GM12878 (cell line): ENCODE results near the gene ARRDC5. TPM values are rescaled to one million over a fixed set of nuclear protein-coding genes. Genes with fewer than 3 reads are reported as not detected.

ENCODE experiments used
- ATAC-seq: fragments of 200-7000 bp; cut with Tn5 transposase; 3 replicates; pipeline ENCODE4 v1.9.1; 2020; ENCODE audit warnings: mild to moderate bottlenecking, moderate library complexity
- BruUV-seq: library from RNA; stranded (reverse); fragments of 400-500 nt; replicated peaks from 2 replicates; lab custom pipeline; 2021; lab: Mats Ljungman, UMichigan
- CTCF ChIA-PET: fragments of 300-600 bp; sonication (Branson Sonifier 250); formaldehyde crosslinking; extraction: SDS; loops from one replicate; lab custom pipeline; 2021; ENCODE audit warnings: inconsistent platforms; lab: Yijun Ruan, JAX
- POLR2A ChIA-PET: fragments of 350-600 bp; formaldehyde crosslinking; extraction: SDS; loops from one replicate; lab custom pipeline; 2021; ENCODE audit warnings: inconsistent platforms; lab: Charles Lee
- RAD21 ChIA-PET: fragments of 300-600 bp; sonication (Branson Sonifier 250); formaldehyde crosslinking; loops from one replicate; lab custom pipeline; 2023; ENCODE audit warnings: antibody characterized with exemption; ENCODE audit not compliant: unreplicated experiment; lab: Charles Lee
- SMC1A ChIA-PET: fragments of 300-600 bp; sonication (Branson Sonifier 250); formaldehyde crosslinking; loops from one replicate; lab custom pipeline; 2023; ENCODE audit not compliant: unreplicated experiment, uncharacterized antibody; lab: Charles Lee
- DNase-seq: peaks from one replicate; pipeline ENCODE4 v3.0.0-alpha.2; 2011; ENCODE audit warnings: low read depth, low spot score
- FAIRE-seq: peaks from 3 replicates; lab custom pipeline; 2011; peaks lifted over from hg19 to GRCh38; lab: Jason Lieb, UNC
- H2AFZ ChIP-seq: 2 replicates; pipeline ENCODE4 v1.6.0; 2011; ENCODE audit warnings: low read depth, low read length, control low read depth; ENCODE audit not compliant: control insufficient read depth
- H3K27ac ChIP-seq: 2 replicates; pipeline ENCODE4 v1.5.1; 2011; ENCODE audit warnings: control low read depth; ENCODE audit not compliant: control insufficient read depth, insufficient read depth
- H3K27me3 ChIP-seq, 2 experiments: replicated peaks in 1 of 2; 2 replicates each; pipeline versions ENCODE4 v1.6.0 to v1.6.1; 2011; ENCODE audit warnings: low read length in 1 of 2; ENCODE audit not compliant: control insufficient read depth in 2 of 2, insufficient read depth in 2 of 2
- H3K36me3 ChIP-seq, 2 experiments: 2 replicates each; pipeline ENCODE4 v1.5.1; 2011; ENCODE audit warnings: low read length in 1 of 2; ENCODE audit not compliant: control insufficient read depth in 2 of 2, insufficient read depth in 2 of 2
- H3K4me1 ChIP-seq: 2 replicates; pipeline ENCODE4 v1.6.1; 2011; ENCODE audit warnings: mild to moderate bottlenecking, low read length, moderate library complexity, mixed read lengths; ENCODE audit not compliant: control insufficient read depth, insufficient read depth
- H3K4me2 ChIP-seq: 2 replicates; pipeline ENCODE4 v1.6.0; 2011; ENCODE audit warnings: control low read depth; ENCODE audit not compliant: control insufficient read depth, insufficient read depth
- H3K4me3 ChIP-seq: fragments of 200-600 bp; sonication (generic); 2 replicates; pipeline ENCODE4 v1.5.1; 2016
- H3K79me2 ChIP-seq: 2 replicates; pipeline ENCODE4 v1.6.0; 2011; ENCODE audit warnings: low read length; ENCODE audit not compliant: control insufficient read depth, insufficient read depth
- H3K9ac ChIP-seq: 2 replicates; pipeline ENCODE4 v1.8.0; 2011; ENCODE audit warnings: low read length, control low read depth, mixed read lengths; ENCODE audit not compliant: control insufficient read depth, insufficient read depth
- H3K9me3 ChIP-seq: replicated peaks from 3 replicates; pipeline ENCODE4 v1.5.1; 2011; ENCODE audit warnings: mild to moderate bottlenecking, low read length; ENCODE audit not compliant: control insufficient read depth, insufficient read depth
- H4K20me1 ChIP-seq: 2 replicates; pipeline ENCODE4 v1.6.0; 2011; ENCODE audit not compliant: control insufficient read depth, insufficient read depth
- ATF2 ChIP-seq: IDR thresholded peaks from 2 replicates; pipeline ENCODE4 v1.6.1; 2012; ENCODE audit warnings: low read length, inconsistent platforms
- BHLHE40 ChIP-seq, 2 experiments: fragments of 450-650 bp in 1 of 2; IDR thresholded peaks; 2 replicates each; pipeline ENCODE4 v1.6.1; 2011 to 2017; ENCODE audit warnings: low read depth in 2 of 2, borderline replicate concordance in 1 of 2, improper control_type of control experiment in 1 of 2, low read length in 1 of 2, mild to moderate bottlenecking in 1 of 2
- LARP7 ChIP-seq: fragments of 450-650 bp; IDR thresholded peaks from 2 replicates; pipeline ENCODE4 v1.6.1; 2017; ENCODE audit warnings: mild to moderate bottlenecking
- MEF2A ChIP-seq: IDR thresholded peaks from 2 replicates; pipeline ENCODE4 v1.6.1; 2011; ENCODE audit warnings: low read depth, mild to moderate bottlenecking, low read length, moderate library complexity; ENCODE audit not compliant: insufficient read depth
- NR2F1 ChIP-seq: fragments of 450-650 bp; conservative IDR thresholded peaks from 2 replicates; pipeline ENCODE4 v1.6.1; 2017; ENCODE audit warnings: mild to moderate bottlenecking
- POLR2A ChIP-seq: IDR thresholded peaks from 2 replicates; pipeline ENCODE4 v1.6.1; 2011; ENCODE audit warnings: low read depth, mild to moderate bottlenecking, low read length
- RUNX3 ChIP-seq: IDR thresholded peaks from 2 replicates; pipeline ENCODE4 v1.6.1; 2012; ENCODE audit warnings: low read length, inconsistent platforms
- SP1 ChIP-seq: IDR thresholded peaks from one replicate; pipeline ENCODE4 v1.6.1; 2011; ENCODE audit warnings: low read depth, low read length
- SPI1 ChIP-seq: IDR thresholded peaks from 2 replicates; pipeline ENCODE4 v1.6.1; 2011; ENCODE audit warnings: low read depth, mild to moderate bottlenecking, low read length, moderate library complexity, borderline replicate concordance; ENCODE audit not compliant: insufficient read depth
- WRNIP1 ChIP-seq: IDR thresholded peaks from 2 replicates; pipeline ENCODE4 v1.6.1; 2011; ENCODE audit warnings: low read depth, low read length, improper control_type of control experiment, borderline replicate concordance
- ZNF274 ChIP-seq: IDR thresholded peaks from one replicate; pipeline ENCODE4 v1.8.0; 2011; ENCODE audit not compliant: insufficient read length, insufficient read depth
- WGBS: methylation state at CpG from one replicate; pipeline ENCODE4 v1.1.6; 2016; ENCODE audit warnings: low lambda C conversion rate; ENCODE audit not compliant: insufficient replicate concordance, insufficient coverage; ENCODE audit errors: missing lambda C conversion rate; 5-methylcytosine and 5-hydroxymethylcytosine counted together
- in situ Hi-C: fragments of 300-500 bp; cut with MboI; formaldehyde crosslinking; loops from 9 replicates; pipeline ENCODE4 v1.14.3; 2018; ENCODE audit warnings: mixed read lengths
- intact Hi-C: fragments of 100-400 bp; cut with micrococcal nuclease; formaldehyde crosslinking; loops from one replicate; pipeline ENCODE4 v1.14.2; 2022; ENCODE audit not compliant: unreplicated experiment
- polyA plus RNA-seq, 11 experiments: library from polyadenylated mRNA; depleted of rRNA in 4 of 11; unstranded in 6 of 11; stranded (reverse) in 5 of 11; fragments of >200 nt; fragmentation: Nextera tagmentation in 4 of 11; fragmentation: Illumina TruSeq in 1 of 11; extraction: Ambion mirVana in 4 of 11; extraction: Trizol in 1 of 11; gene quantifications; 1 replicate in 1 of 11; 2 replicates in 10 of 11; pipeline versions ENCODE4 v1.2.1 to v1.2.3, GENCODE V29; 2011 to 2016; ENCODE audit warnings: inconsistent platforms in 2 of 11, missing spikeins in 2 of 11, low read depth in 1 of 11
- total RNA-seq, 4 experiments: library from RNA; depleted of rRNA in 3 of 4; stranded (reverse); fragments of >200 nt in 3 of 4; fragmentation: Illumina TruSeq in 1 of 4; extraction: Trizol in 1 of 4; gene quantifications; 2 replicates each; pipeline versions ENCODE4 v1.2.1 to v1.2.3, GENCODE V29; 2013 to 2021
- TF ChIP-seq, protein P1 (sequence below): IDR thresholded peaks from 2 replicates; pipeline ENCODE4 v1.6.1; 2012; ENCODE audit warnings: low read depth, low read length, improper control_type of control experiment

Gene ARRDC5
- total and polyA plus RNA-seq, 10 of the 15 experiments (the other 5 are each of a cell fraction or from before 2014, with no cell fraction given), result 0.03 to 0.38 (median 0.12) TPM; not detected in 2

GRCh38 chr19:4851551-4852290, 51.0 kb downstream of the ARRDC5 start (continued):
- TF ChIP-seq BHLHE40 (IDR thresholded peaks at IDR 0.05; ENCODE audit: borderline replicate concordance in 1 of 2, low read depth in 2 of 2, low read length in 1 of 2) (peak in 1 of 2 experiments; percentile 21; a peak in 1 of 4 replicates), ATF2 (no peak), NR2F1 (peak; percentile 87)
- TF ChIP-seq, all 136 proteins: peak for 34

DNA sequence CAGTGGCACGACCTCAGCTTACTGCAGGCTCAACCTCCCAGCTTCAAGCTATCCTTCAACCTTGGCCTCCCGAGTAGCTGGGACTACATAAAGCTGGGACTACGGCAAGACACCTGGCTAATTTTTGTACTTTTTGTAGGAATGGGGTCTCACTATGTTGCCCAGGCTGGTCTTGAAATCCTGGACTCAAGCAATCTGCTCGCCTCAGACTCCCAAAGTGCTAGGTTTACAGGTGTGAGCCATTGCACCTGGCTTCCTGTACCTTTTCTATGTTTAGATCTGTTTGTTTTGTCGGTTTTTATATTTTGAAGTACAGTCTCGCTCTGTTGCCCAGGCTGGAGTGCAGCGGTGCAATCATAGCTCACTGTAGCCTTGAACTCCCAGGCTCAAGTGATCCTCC, 53.7 kb downstream of the ARRDC5 start:
- TF ChIP-seq ZNF274, result no peak
- no peak for TF ChIP-seq SP1
- TF ChIP-seq, protein P1, sequence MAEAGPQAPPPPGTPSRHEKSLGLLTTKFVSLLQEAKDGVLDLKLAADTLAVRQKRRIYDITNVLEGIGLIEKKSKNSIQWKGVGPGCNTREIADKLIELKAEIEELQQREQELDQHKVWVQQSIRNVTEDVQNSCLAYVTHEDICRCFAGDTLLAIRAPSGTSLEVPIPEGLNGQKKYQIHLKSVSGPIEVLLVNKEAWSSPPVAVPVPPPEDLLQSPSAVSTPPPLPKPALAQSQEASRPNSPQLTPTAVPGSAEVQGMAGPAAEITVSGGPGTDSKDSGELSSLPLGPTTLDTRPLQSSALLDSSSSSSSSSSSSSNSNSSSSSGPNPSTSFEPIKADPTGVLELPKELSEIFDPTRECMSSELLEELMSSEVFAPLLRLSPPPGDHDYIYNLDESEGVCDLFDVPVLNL, result no peak
- TF ChIP-seq WRNIP1, result no peak
- peak; percentile 19; the same call in 1 of the 2 replicates for TF ChIP-seq RUNX3
- TF ChIP-seq POLR2A, result no peak
- TF ChIP-seq LARP7, result no peak
- no peak for TF ChIP-seq SPI1
- 0 out of 2 replicates have a peak, but pooled peaks have one; percentile 20 for TF ChIP-seq MEF2A
- Histone ChIP-seq H3K36me3 (peaks cover 10 to 12% of the 10 kb centered on the region in 2 experiments; a peak in 3 of 4 replicates), H4K20me1 (no peaks in the 10 kb centered on the region), H3K79me2 (no peaks in the 10 kb centered on the region), H2AFZ (no peak overlapping the region), H3K9me3 (no peaks in the 10 kb centered on the region), H3K27me3 (no peaks in the 10 kb centered on the region), H3K4me2 (peak overlapping the region; percentile 22; the same call in 1 of the 2 replicates), H3K4me3 (no peak overlapping the region), H3K9ac (no peak overlapping the region), H3K4me1 (peaks cover 28% of the 10 kb centered on the region), H3K27ac (peak overlapping the region; percentile 19; the same call in 1 of the 2 replicates)
- WGBS, result 33% methylated on average over 7 of the region's 7 CpGs
- intact Hi-C loops, result no loop called here
- RAD21 ChIA-PET, result interaction anchor here (3.0 to 7.6 kb wide), 2 partner anchors 19 to 38 kb away, joined by 22 to 158 read pairs; partner anchors contain the start of gene TICAM1
- FAIRE-seq (no peak), DNase-seq (no peak), ATAC-seq (no peak; the same call in 2 of the 3 replicates)
- in situ Hi-C loops, result no loop called here
- BruUV-seq, result no TSS peak
- CTCF ChIA-PET, result interaction anchor here (0.6 to 10.7 kb wide), 7 partner anchors 18 to 213 kb away, joined by 3 to 346 read pairs (median 3); partner anchors contain the start of gene PLIN3
- POLR2A ChIA-PET, result interaction anchor here (0.5 to 1.8 kb wide), 4 partner anchors 9 to 93 kb away, joined by 3 to 10 read pairs (median 4); no protein-coding TSS in a partner anchor
- SMC1A ChIA-PET, result interaction anchor here (0.7 to 13.9 kb wide), 2 partner anchors 9 to 38 kb away, joined by 3 to 176 read pairs; no protein-coding TSS in a partner anchor
